WI38 (cell line): ENCODE measurements around the gene GAGE10.

Source experiments
- H3K4me3 ChIP-seq: 2 replicates; pipeline ENCODE4 v1.5.1; 2011; ENCODE audit warnings: low read depth, mild to moderate bottlenecking, control low read depth, low read length
- CTCF ChIP-seq: IDR thresholded peaks from 2 replicates; pipeline ENCODE4 v1.5.1; 2012; ENCODE audit warnings: low read depth, mild to moderate bottlenecking, control low read depth, low read length

The GAGE10 gene

GRCh38 chrX:49269010-49269766 is 34.3 kb upstream of the GAGE10 start:
- H3K4me3 ChIP-seq = peak overlapping the region; percentile 63
- TF ChIP-seq CTCF = no peak

- TF ChIP-seq CTCF = no peak
- H3K4me3 ChIP-seq = peak within 1 kb of the TSS; percentile 63
These were observed 33.6 kb upstream of the GAGE10 start, which contains the start of gene PPP1R3F for GRCh38 chrX:49269767-49270248. TSS of gene PPP1R3F (plus strand) at chrX:49269793. CDS start at chrX:49269870, 77 bp downstream.

- H3K4me3 ChIP-seq = peak overlapping the region; percentile 63
- TF ChIP-seq CTCF = no peak
These were observed 33.1 kb upstream of the GAGE10 start for GRCh38 chrX:49270249-49270921.

- TF ChIP-seq CTCF = no peak
- H3K4me3 ChIP-seq = no peak overlapping the region
These were observed 32.1 kb upstream of the GAGE10 start for GRCh38 chrX:49271341-49271740.

- no peak for TF ChIP-seq CTCF
- no peak overlapping the region for H3K4me3 ChIP-seq
These were observed 31.0 kb upstream of the GAGE10 start for GRCh38 chrX:49272421-49272820.

- no peak overlapping the region for H3K4me3 ChIP-seq
- no peak for TF ChIP-seq CTCF
These were observed 30.2 kb upstream of the GAGE10 start for GRCh38 chrX:49273181-49273727.

- H3K4me3 ChIP-seq = no peak overlapping the region
- TF ChIP-seq CTCF = no peak
These were observed 27.2 kb upstream of the GAGE10 start for GRCh38 chrX:49276207-49276606.
